GM10248 (cell line): ENCODE measurements around the gene ERVV-1.

Source experiments
- CTCF ChIA-PET: fragments of 300-600 bp; sonication (Branson Sonifier 250); formaldehyde crosslinking; extraction: SDS; loops from one replicate; lab custom pipeline; 2021; ENCODE audit warnings: antibody characterized with exemption; lab: Yijun Ruan, JAX
- POLR2A ChIA-PET: fragments of 350-650 bp; sonication (Branson Sonifier 250); formaldehyde crosslinking; extraction: SDS; loops from one replicate; lab custom pipeline; 2020; ENCODE audit warnings: antibody characterized with exemption; lab: Yijun Ruan, JAX
- DNase-seq: peaks from one replicate; pipeline ENCODE4 v3.0.0; 2012; ENCODE audit errors: extremely low spot score
- CTCF ChIP-seq: IDR thresholded peaks from 2 replicates; pipeline ENCODE4 v1.5.1; 2012; ENCODE audit warnings: mild to moderate bottlenecking, low read depth; ENCODE audit errors: extremely low read depth, missing control alignments, control extremely low read depth

Gene ERVV-1

DNA sequence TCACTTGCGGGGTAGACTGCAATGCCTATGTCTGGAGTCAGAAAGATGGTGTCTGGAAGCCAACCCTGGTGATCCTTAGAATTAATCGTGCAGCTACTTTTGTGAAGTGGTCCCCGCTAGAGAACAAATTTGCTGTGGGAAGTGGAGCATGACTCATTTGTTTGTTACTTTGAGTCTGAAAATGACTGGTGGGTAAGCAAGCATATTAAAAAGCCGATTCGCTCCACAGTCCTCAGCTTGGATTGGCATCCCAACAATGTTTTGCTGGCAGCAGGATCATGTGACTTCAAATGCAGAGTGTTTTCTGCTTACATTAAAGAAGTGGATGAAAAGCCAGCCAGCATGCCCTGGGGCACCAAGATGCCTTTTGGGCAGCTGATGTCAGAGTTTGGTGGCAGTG, 9.5 kb upstream of the ERVV-1 start:
- ChIA-PET POLR2A (no interaction called here), CTCF (no interaction called here)
- no peak for TF ChIP-seq CTCF
- no peak for DNase-seq

DNA sequence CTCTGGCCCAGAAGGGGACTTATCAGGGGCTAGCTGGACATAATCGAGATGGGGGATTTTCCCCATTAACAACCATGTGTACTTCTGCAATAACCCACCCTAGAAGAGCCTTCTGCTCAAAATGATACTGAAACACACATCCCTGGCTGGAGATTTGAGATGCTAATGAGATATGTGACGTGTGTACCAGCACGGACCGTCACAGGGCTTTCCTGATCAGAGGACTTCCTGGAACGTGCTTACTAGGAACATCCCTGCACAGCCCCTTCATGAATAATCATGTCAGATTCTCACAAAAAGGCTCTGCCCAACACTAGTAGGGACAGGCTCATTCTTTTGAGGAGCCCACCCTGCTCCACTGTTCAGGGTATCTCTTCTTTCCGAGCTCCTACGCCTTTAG, 6.5 kb upstream of the ERVV-1 start:
- no peak for DNase-seq
- CTCF ChIA-PET: no interaction called here
- POLR2A ChIA-PET: no interaction called here
- no peak for TF ChIP-seq CTCF

DNA sequence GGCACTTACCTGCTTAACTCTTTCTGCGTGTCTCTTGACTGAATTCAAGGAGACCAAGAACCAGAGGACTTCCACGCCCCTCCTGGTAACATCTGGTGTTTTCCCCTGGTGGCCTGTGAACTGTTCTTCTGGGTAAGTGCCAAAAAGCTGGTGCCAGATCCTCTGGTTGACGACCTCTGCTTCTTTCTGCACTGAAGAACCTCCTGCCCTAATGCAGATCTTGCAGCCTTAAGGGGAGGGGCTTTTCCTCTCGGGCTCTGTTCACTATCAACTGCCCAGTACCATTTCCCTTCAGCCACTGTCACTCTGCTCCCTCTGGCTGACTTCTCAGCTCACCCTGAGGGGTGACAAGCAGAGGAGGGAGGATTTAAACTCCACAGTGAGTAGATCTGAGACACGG, 6.1 kb upstream of the ERVV-1 start:
- no peak for TF ChIP-seq CTCF
- CTCF ChIA-PET: no interaction called here
- POLR2A ChIA-PET: no interaction called here
- DNase-seq: no peak

DNA sequence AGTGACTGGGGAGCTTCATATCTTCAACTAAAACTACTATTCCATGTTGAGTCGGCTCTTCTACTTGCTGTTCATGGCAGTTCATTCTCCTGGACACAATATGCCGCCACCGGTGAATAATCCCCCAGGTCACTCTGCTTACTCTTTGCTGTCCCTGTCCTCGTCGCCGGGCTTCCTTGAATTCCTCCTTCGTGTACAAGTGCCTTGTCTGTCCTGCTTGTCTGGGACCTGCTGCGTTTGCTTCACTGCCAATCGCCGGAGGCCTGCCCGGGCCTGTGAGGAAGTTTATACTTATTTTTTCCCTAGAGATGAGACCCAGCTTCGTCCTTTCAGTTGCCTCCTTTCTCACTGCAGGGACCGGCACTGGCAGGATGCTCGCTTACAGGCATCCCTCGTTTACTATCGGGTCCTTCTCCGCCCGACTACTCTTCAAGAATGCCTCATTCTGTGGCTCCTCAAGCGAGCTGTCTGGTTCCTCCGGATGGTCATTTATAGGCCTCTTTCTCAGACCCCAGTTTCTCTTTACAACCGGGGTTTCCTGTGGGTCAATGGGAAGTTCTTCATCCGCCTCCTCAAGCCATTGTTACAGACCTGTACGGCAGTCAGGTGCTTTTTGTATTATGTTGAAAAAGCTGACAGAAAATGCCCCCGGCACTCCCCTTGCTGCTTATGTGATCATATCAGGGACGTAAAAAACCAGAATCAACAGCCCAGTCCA, 5.5 kb upstream of the ERVV-1 start:
- DNase-seq: no peak
- TF ChIP-seq CTCF: no peak
- ChIA-PET CTCF (no interaction called here), POLR2A (no interaction called here)

GRCh38 chr19:53010494-53010893, 3.2 kb upstream of the ERVV-1 start:
- CTCF ChIA-PET: no interaction called here
- no peak for TF ChIP-seq CTCF
- DNase-seq: no peak
- POLR2A ChIA-PET: no interaction called here

- DNase-seq: no peak
- TF ChIP-seq CTCF: no peak
- ChIA-PET CTCF (interaction anchor here (1.7 kb wide), 1 partner anchor 18 kb away, joined by 4 read pairs; no protein-coding TSS in a partner anchor), POLR2A (interaction anchor here (0.7 kb wide), 1 partner anchor 94 kb away, joined by 4 read pairs; no protein-coding TSS in a partner anchor)
These were observed 1.7 kb upstream of the ERVV-1 start for GRCh38 chr19:53012006-53012405.

DNA sequence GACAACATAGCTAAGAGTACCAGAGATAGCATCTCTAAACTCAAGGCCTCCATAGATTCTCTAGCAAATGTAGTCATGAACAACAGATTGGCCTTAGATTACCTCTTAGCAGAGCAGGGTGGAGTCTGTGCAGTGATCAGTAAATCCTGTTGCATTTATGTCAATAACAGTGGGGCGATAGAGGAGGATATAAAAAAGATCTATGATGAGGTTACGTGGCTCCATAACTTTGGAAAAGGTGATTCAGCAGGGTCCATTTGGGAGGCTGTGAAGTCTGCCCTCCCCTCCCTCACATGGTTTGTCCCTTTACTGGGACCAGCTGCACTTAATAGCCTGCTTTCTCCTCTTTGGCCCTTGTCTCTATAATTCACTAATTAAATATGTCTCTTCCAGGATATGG, 1.4 kb downstream of the ERVV-1 start:
- ChIA-PET POLR2A (no interaction called here), CTCF (no interaction called here)
- TF ChIP-seq CTCF: no peak
- DNase-seq: no peak
